A673 (cell line): ENCODE data around the gene PAGE2.

Experiments
- CTCF ChIP-seq: fragments of 300-800, 200-600 bp; sonication (generic); conservative IDR thresholded peaks from 2 replicates; pipeline ENCODE4 v1.5.1; 2017; ENCODE audit warnings: low read depth, mild to moderate bottlenecking, antibody characterized with exemption, low read length, moderate library complexity, mixed read lengths
- EZH2 ChIP-seq: fragments of 200-600 bp; sonication (generic); IDR thresholded peaks from 2 replicates; pipeline ENCODE4 v1.6.1; 2017; ENCODE audit warnings: borderline replicate concordance, low read depth, mild to moderate bottlenecking, mixed read lengths, antibody characterized with exemption, low read length; ENCODE audit not compliant: poor library complexity, severe bottlenecking

GRCh38 chrX:55107262-55107661, 18.4 kb downstream of the PAGE2 start:
- TF ChIP-seq CTCF, result no peak
- no peak for TF ChIP-seq EZH2
